Stimulated activated memory B cell treated with anti-CD40 and anti-IgM and Interleukin-4, amounts not matched to agents 10 μg/mL and 1 μg/mL and 100 μg/mL, for 72 hours (primary cell): ENCODE results near the gene HAND2.

Experiments
- ATAC-seq: fragments of 150-1000 bp; cut with Tn5 transposase; 2 replicates; pipeline ENCODE4 v1.10.0; 2021
- H3K27ac Mint-ChIP-seq: one replicate; pipeline ENCODE4 v1.8.0; 2022; ENCODE audit warnings: mild to moderate bottlenecking, mixed read lengths
- H3K27me3 Mint-ChIP-seq: one replicate; pipeline ENCODE4 v1.8.0; 2022; ENCODE audit warnings: mixed read lengths
- H3K36me3 Mint-ChIP-seq: one replicate; pipeline ENCODE4 v1.8.0; 2022; ENCODE audit warnings: mixed read lengths
- H3K4me1 Mint-ChIP-seq: one replicate; pipeline ENCODE4 v1.8.0; 2022; ENCODE audit warnings: mixed read lengths
- H3K4me3 Mint-ChIP-seq: one replicate; pipeline ENCODE4 v1.8.0; 2022; ENCODE audit warnings: mild to moderate bottlenecking, moderate library complexity, mixed read lengths
- H3K9me3 Mint-ChIP-seq: one replicate; pipeline ENCODE4 v1.8.0; 2022; ENCODE audit warnings: mixed read lengths

The HAND2 gene

GRCh38 chr4:173488656-173489055 is 41.4 kb downstream of the HAND2 start:
- Mint-ChIP-seq H3K4me3 (no peak overlapping the region), H3K9me3 (no peaks in the 10 kb centered on the region), H3K36me3 (no peaks in the 10 kb centered on the region), H3K4me1 (no peaks in the 10 kb centered on the region), H3K27me3 (peaks cover 28% of the 10 kb centered on the region), H3K27ac (no peak overlapping the region)
- ATAC-seq: no peak

- Mint-ChIP-seq H3K36me3 (no peaks in the 10 kb centered on the region), H3K4me1 (no peaks in the 10 kb centered on the region), H3K27ac (no peak overlapping the region), H3K9me3 (no peaks in the 10 kb centered on the region), H3K27me3 (peaks cover 22% of the 10 kb centered on the region), H3K4me3 (no peak overlapping the region)
- ATAC-seq: no peak
Measured at GRCh38 chr4:173488074-173488473, 42.0 kb downstream of the HAND2 start.

- no peaks in the 10 kb centered on the region for H3K36me3 Mint-ChIP-seq
- no peak overlapping the region for H3K4me3 Mint-ChIP-seq
- no peaks in the 10 kb centered on the region for H3K9me3 Mint-ChIP-seq
Measured at GRCh38 chr4:173486714-173487392, 43.2 kb downstream of the HAND2 start.

GRCh38 chr4:173485164-173485563 is 44.9 kb downstream of the HAND2 start:
- no peaks in the 10 kb centered on the region for H3K27me3 Mint-ChIP-seq
- H3K27ac Mint-ChIP-seq: no peak overlapping the region
- H3K36me3 Mint-ChIP-seq: no peaks in the 10 kb centered on the region
- no peaks in the 10 kb centered on the region for H3K4me1 Mint-ChIP-seq
- no peaks in the 10 kb centered on the region for H3K9me3 Mint-ChIP-seq
- no peak overlapping the region for H3K4me3 Mint-ChIP-seq
- no peak for ATAC-seq

More at GRCh38 chr4:173486714-173487392, 43.2 kb downstream of the HAND2 start:
- ATAC-seq: no peak
- peaks cover 11% of the 10 kb centered on the region for H3K27me3 Mint-ChIP-seq
- no peak overlapping the region for H3K27ac Mint-ChIP-seq
- H3K4me1 Mint-ChIP-seq: no peaks in the 10 kb centered on the region

GRCh38 chr4:173482330-173482931 is 47.6 kb downstream of the HAND2 start:
- Mint-ChIP-seq H3K27me3 (no peaks in the 10 kb centered on the region), H3K27ac (no peak overlapping the region), H3K4me1 (no peaks in the 10 kb centered on the region), H3K4me3 (no peak overlapping the region), H3K9me3 (no peaks in the 10 kb centered on the region), H3K36me3 (no peaks in the 10 kb centered on the region)
- no peak for ATAC-seq

- Mint-ChIP-seq H3K27me3 (no peaks in the 10 kb centered on the region), H3K4me1 (no peaks in the 10 kb centered on the region), H3K36me3 (no peaks in the 10 kb centered on the region), H3K27ac (no peak overlapping the region), H3K4me3 (no peak overlapping the region), H3K9me3 (no peaks in the 10 kb centered on the region)
- no peak for ATAC-seq
Measured at GRCh38 chr4:173478913-173479283, 51.1 kb downstream of the HAND2 start.

GRCh38 chr4:173478201-173478912 is 51.7 kb downstream of the HAND2 start:
- H3K9me3 Mint-ChIP-seq: no peaks in the 10 kb centered on the region
- no peaks in the 10 kb centered on the region for H3K36me3 Mint-ChIP-seq

GRCh38 chr4:173477016-173477415 is 53.0 kb downstream of the HAND2 start:
- Mint-ChIP-seq H3K4me3 (no peak overlapping the region), H3K27me3 (peaks cover 17% of the 10 kb centered on the region), H3K36me3 (no peaks in the 10 kb centered on the region), H3K9me3 (no peaks in the 10 kb centered on the region), H3K27ac (no peak overlapping the region), H3K4me1 (no peaks in the 10 kb centered on the region)
- ATAC-seq: no peak

More at GRCh38 chr4:173478201-173478912, 51.7 kb downstream of the HAND2 start:
- no peak overlapping the region for H3K4me3 Mint-ChIP-seq
- peaks cover 4% of the 10 kb centered on the region for H3K27me3 Mint-ChIP-seq
- no peak overlapping the region for H3K27ac Mint-ChIP-seq
- ATAC-seq: no peak
- H3K4me1 Mint-ChIP-seq: no peaks in the 10 kb centered on the region
